SIG-M5 (cell line): Measurements from ENCODE around the gene BFSP1.

Source experiments
- DNase-seq: peaks from one replicate; lab custom pipeline; 2025; lab: John Stamatoyannopoulos, UW

Gene BFSP1

GRCh38 chr20:17557675-17558006, 26.5 kb upstream of the BFSP1 start:
- no peak for DNase-seq

DNA sequence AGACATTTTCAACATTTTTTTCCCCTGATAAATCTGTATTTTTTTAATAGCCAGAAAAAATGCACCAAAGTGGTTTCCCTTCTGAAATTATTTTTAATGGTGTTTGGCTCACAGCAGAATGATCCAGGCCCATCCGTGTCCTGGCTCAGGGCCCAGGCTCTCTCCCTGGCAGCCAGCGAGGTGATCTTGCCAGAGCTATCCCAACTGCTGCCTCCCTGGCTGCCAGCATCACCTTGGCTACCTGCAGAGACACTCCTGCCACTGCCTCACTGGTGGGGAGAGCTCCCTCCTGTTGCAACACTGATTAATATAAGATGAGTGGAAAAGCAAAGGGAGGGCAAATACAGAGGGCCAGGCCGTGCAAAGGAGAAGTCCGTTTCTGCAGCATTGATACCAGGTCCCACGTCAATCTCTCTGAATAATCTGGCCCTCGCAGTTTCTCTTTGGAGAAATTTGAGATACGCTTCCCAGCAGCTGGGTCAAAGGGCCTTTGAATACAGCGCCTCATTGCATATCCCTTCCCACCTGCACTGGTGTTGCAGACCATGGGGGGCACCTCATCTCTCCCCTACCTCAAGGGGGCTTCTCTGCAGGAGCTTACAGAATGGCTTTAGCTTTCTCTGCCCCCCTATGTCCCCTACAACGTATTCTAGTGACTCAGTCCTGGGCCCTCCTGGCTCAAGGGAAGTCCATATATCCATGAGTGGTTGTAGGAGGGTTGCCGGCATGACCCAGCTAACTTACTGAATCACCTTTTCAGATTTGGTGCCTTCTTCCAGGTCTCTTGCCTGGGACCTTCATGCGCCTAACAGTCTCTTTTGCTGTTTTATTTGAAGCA, 25.9 kb upstream of the BFSP1 start:
- DNase-seq, result no peak

- DNase-seq, result no peak
Measured at GRCh38 chr20:17555106-17555505, 23.9 kb upstream of the BFSP1 start.

- DNase-seq, result no peak
Measured at GRCh38 chr20:17549131-17549530, 18.0 kb upstream of the BFSP1 start.

GRCh38 chr20:17545127-17545526, 13.9 kb upstream of the BFSP1 start:
- DNase-seq, result no peak

DNA sequence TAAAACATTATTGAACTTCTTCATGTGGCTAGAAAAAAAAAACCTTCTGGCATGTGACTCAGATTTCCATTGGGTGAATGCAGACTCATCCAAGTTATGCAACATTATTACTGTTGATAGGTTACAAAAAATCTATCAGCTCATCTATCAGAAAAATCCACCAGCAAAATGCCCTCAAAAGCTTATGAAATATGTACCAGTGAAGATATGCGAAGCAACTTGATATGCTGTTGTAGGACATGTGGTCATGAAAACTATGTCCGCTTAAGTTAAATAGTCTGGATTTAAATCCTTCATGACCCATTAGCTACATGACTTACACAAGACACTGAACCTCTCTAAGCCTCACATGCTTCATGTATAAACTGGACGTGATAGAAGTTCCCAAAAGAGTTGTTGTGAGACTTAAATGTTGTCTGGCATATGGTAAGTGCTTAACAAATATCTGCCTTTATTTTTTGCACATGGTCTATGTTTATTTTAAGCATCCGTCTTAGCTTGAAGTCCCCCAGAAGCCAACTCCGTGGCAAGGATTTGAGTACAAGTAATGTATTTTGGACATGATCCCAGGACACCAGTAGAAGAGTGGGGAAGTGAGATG, 12.5 kb upstream of the BFSP1 start:
- no peak for DNase-seq

DNA sequence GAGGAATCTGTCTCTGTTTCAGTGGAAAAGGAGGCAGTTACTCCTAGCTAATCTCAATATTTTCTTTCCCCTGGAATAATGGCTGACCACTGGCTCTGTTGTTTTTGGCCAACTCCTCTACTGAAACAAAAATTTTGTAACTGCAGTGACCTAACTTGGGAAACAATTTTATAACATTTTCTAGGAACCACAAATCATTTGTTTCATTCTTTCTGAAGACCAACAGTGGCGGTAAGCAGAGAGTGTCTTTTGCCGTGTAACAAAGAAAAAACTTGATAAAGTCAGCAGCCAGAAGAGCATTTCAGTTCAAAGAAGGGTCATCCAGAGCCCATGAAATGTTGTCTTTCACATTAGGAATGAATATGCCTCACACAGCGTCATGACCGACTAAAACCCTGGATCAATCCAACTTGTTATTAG, 11.8 kb upstream of the BFSP1 start:
- no peak for DNase-seq

DNA sequence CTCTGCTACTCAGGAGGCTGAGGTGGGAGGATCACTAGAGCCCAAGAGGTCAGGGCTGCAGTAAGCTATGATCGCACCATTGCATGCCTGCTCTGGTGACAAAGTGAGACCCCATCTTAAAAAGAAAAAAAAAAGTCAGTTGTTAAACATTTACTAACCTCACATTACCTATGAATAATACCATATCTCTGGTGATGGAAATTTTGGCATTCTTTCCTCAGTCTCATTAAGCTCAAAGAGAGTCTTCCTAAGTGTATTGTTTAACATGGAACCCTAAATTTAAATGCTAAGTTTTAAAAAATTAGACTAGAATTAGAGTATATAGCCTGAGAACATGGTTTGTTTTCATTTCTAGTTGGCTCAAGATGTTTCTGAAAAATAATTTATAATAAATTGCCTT, 11.3 kb upstream of the BFSP1 start:
- DNase-seq, result no peak

- no peak for DNase-seq
Measured at GRCh38 chr20:17541996-17542395, 10.8 kb upstream of the BFSP1 start.

GRCh38 chr20:17541596-17541995, 10.4 kb upstream of the BFSP1 start:
- no peak for DNase-seq

DNA sequence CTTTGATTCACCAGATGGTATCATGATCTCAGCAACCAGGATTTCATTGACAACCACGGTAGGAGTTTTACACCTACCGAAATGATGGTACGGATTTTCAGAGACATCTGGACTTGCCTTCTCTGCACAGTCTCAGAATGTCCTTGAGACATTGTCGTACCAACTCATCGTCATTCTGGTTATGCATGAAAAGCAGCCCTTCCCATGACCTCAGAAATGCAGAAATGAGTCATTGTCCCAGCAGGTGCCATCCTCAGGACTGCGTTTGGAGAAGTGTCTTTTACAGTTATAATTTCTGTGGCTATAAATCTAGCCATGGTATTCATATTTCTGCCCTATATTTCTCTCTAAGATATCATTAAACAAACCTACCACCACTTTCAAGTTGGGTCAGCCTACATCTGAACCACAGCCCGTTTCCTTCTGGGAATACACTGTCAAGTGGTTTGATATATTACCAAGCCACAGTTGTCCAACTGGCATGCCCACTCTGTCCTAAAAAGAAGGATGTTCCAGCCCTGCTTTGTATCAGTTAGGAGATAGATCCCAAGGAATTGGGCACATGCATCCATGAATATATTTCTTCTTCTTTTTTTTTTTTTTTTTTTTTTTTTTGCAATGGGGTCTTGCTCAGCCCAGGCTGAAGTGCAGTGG, 7.5 kb upstream of the BFSP1 start:
- DNase-seq, result no peak

- DNase-seq, result no peak
Measured at GRCh38 chr20:17537959-17538358, 6.8 kb upstream of the BFSP1 start.

- DNase-seq, result peak; percentile 36
Measured at GRCh38 chr20:17536944-17537444, 5.8 kb upstream of the BFSP1 start.

- no peak for DNase-seq
Measured at GRCh38 chr20:17534077-17534476, 2.9 kb upstream of the BFSP1 start.

GRCh38 chr20:17533396-17533795, 2.2 kb upstream of the BFSP1 start:
- no peak for DNase-seq

DNA sequence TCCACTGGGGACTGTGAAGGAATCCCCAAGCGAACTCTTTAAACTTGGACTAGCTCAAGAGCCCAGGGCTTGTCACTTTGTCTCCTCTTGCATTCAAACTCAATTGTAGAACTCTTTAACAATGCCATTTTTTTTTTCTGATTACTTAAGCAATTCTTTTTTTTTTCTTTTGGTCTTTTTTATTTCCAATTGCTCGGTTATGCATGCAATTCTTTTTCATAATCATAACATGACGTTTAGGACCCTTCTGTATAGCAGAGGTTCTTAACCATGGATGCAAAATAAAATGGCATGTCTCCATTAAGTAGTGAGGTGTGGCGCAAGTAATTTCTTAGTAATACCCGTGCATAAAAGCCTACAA, 466 bp upstream of the BFSP1 start:
- no peak for DNase-seq

DNA sequence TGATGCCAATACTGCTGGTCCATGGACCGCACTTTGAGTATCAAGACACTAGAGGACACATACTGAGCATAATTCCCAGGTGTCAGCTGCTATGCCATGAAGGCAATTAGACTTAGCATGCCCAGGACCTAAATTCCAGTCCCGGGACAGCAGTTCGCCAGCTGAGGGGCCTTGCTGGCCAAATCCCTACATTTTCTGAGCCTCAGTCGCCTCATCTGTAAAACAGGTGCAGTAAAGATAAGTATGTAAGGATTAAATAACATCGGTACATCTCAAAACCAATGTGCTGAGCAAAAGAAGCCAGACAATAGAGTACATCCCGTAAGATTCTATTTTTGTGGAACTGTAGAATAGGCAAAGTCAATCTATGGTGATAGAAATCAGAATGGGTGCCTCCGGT, 1.0 kb downstream of the BFSP1 start:
- DNase-seq, result no peak

DNA sequence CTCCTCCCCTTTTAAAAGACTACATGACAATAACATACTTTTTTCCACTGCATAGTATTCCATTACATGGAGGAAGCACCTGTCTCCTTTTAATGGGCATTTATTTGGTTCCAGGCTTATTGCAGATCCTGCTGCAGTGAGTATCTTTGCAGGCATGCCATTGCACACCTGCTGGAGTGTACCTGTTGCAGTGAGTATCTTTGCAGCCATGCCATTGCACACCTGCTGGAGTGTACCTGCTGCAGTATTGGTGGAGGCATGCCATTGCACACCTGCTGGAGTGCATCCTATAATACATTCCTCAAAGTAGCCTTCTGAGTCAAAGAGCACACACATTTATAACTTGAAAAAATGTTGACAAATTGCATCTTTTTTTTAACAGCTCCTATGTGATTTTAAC, 1.6 kb downstream of the BFSP1 start:
- DNase-seq, result no peak

- no peak for DNase-seq
Measured at GRCh38 chr20:17525650-17526049, 5.5 kb downstream of the BFSP1 start.

GRCh38 chr20:17525132-17525531, 6.0 kb downstream of the BFSP1 start:
- no peak for DNase-seq

GRCh38 chr20:17524560-17524959, 6.6 kb downstream of the BFSP1 start:
- no peak for DNase-seq

GRCh38 chr20:17523326-17523725, 7.9 kb downstream of the BFSP1 start:
- no peak for DNase-seq

- DNase-seq, result no peak
Measured at GRCh38 chr20:17522528-17522927, 8.7 kb downstream of the BFSP1 start.
